Pericardium fibroblast (primary cell): ENCODE measurements around the gene RAMAC. TPM values are rescaled to one million over a fixed set of nuclear protein-coding genes. Genes with fewer than 3 reads are reported as not detected.

Experiments used
- total RNA-seq: library from RNA; depleted of rRNA; stranded (reverse); fragments of >200 nt; gene quantifications from 2 replicates; pipeline ENCODE4 v1.2.3, GENCODE V29; 2015

RAMAC gene
- total RNA-seq: 19.1 and 25.4 TPM in 2 replicates

DNA sequence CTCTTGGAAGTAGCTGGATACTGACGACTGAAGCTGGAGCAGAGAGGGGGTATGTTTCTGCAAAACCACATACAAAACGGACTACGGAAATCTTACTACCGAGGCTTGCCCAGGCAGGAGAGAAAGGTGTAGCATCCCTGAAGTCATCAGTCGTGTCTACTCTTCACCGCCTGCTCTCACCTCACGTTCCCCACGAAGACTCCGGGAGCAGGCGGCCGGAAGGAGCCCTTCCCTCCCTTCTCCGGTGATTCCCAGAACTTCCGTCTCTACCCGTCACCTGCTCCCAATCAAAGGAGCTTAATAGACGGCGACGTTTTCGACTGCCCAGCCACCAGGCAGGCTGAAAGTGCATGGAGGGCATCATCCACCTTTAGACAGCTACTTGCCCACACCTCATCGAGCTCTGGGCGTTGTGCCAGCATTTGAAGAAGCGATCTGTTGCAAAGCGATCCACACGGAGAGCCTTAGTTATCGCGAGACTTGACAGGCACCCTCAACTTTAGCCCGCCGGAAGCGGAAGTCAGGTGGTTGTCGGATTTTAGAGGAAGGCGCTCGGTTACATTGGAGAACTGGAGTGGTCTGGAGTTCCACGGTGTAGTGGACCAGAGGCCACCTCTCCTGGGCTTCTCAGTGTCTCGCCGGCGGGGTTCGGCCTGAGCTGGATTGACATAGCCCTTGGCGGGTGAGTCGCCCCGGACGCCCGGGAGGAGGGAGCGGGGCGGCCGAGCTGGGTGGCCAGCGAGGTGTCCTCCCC is at the start of gene RAMAC:
TSS of gene RAMAC (plus strand) at position 523 of the 754 bp plus-strand sequence. CDS start 2,809 bp downstream, outside the sequence.

DNA sequence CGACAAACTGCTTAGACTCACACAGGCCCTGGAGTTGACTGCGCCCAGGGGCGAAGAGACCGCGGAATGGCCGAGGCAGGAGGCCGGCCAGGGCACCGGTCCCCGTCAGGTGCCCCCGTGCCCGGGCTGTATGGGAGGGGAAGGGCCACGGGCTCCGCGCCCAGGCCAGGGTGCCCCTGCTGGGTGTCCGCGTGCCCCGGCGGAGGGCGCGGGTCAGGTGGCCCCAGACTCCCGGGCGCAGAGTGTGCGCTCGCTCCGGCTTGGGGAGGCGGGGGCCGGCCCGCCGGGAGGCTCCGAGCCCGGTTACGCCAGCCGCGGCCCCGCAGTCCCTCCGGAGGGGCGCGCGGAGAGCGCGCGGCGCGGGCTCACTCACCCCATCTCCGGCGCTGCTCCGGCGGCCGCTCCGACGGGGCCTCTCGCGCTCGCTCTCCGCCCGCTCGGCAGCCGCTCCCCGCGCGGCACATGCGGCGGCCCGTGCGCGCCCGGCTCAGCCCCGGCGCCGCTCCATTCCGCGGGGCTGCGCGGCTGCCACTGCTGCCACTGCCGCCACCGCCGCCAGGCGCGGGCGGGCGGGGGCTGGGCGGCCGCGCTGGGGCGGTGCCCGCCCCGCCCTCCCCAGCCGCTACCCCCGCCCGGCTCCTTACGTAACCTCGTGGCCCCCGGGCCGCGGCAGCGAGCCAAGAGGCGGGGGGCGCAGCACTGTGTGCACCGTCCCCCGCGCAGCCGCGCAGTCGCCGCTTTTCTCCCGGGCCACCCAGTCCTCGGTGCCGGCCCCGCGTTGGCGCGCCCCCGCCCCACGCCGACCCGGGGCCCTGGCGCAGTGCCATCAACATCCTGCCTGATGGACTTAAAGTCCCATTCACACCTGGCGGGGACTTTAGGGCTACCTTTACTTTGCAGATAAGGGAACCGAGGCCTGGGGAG is 33.6 kb upstream of the RAMAC start, which contains the start of gene HOMER2:
TSS of gene HOMER2 (minus strand) at position 563 of the 924 bp plus-strand sequence. CDS start at position 378, 185 bp downstream.

DNA sequence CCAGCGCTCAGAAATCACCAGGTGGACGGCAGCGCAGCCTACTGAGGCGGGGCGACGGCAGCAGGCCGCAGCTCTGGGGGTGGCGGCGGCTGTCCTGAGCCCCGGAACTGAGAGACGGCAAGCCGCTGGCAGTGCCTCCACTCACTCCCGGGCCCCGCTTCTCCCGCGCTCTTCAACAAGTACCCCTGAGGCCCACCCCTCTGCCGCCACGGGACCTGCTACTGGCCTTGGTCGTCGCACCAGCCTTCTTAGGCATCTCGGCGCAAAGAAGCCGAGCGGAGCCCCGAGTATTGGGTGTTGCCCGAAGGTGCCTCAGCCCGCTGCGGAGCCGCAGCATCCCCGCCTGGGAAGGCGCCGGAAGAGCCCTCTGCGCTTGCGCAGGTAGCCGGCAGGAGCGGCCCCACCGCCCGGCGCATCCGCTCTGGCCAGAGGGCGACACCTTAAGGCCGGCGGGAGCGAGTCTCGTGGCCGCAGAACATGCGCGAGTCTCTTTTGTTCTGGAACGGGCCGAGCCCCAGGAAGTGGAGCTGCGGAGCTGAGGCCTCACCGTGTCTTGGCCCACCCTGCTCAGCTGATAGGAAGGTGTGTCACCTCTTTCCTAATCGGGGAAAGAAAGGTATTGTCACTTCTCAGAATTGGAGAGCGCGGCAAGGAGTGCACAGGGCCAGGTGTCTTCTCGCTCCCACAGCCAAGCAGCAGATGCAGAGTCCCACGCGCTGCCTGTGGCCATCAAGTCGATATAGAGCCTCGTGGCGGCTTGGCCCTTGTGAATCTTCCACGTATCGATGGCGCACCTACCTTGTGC is 25.5 kb downstream of the RAMAC start, which contains the start of gene C15orf40:
TSS of gene C15orf40 (minus strand) at position 369 of the 805 bp plus-strand sequence. CDS start at position 337, 32 bp downstream.

Other genes starting within 250 kb of the RAMAC start
- gene FSD2, start 180.1 kb upstream of the RAMAC start, total RNA-seq: not detected in 2 replicates
- 2.0 and 4.1 TPM in 2 replicates for gene WHAMM, start 176.6 kb upstream of the RAMAC start, total RNA-seq
- 1.6 and 1.9 TPM in 2 replicates for gene HOMER2, start 33.5 kb upstream of the RAMAC start, total RNA-seq
- gene C15orf40, start 25.4 kb downstream of the RAMAC start, total RNA-seq: 21.5 and 29.2 TPM in 2 replicates
- gene BTBD1, start 81.0 kb downstream of the RAMAC start, total RNA-seq: 85.2 and 90.8 TPM in 2 replicates
- gene TM6SF1, start 121.4 kb downstream of the RAMAC start, total RNA-seq: 0.60 and 4.3 TPM in 2 replicates
- gene HDGFL3, start 221.6 kb downstream of the RAMAC start, total RNA-seq: 18.2 and 32.6 TPM in 2 replicates